GM18909 (cell line): ENCODE measurements around the gene PERP.

Experiments
- ATAC-seq: cut with Tn5 transposase; IDR thresholded peaks from one replicate; pipeline ENCODE4 v1.9.1; 2021; ENCODE audit warnings: mild to moderate bottlenecking; ENCODE audit not compliant: unreplicated experiment, poor library complexity

The PERP gene

GRCh38 chr6:138073264-138073663 is 34.0 kb downstream of the PERP start:
- ATAC-seq = no peak

GRCh38 chr6:138063726-138064125 is 43.5 kb downstream of the PERP start:
- ATAC-seq = no peak

GRCh38 chr6:138054982-138055381 is 52.2 kb downstream of the PERP start:
- no peak for ATAC-seq

- ATAC-seq = no peak
Observed at GRCh38 chr6:138052783-138053182, 54.4 kb downstream of the PERP start.

GRCh38 chr6:138044972-138045371 is 62.2 kb downstream of the PERP start:
- ATAC-seq = no peak

GRCh38 chr6:138044458-138044857 is 62.8 kb downstream of the PERP start:
- no peak for ATAC-seq
